Upper lobe of left lung (tissue), 4 donors: Measurements from ENCODE around the gene TASL.

Experiments used
- POLR2A ChIP-seq, 4 donors: fragments of 450-650 bp; IDR thresholded peaks; one replicate each; pipeline ENCODE4 v1.5.1; 2016 to 2017; ENCODE audit warnings: antibody characterized with exemption in 4 of 4, mild to moderate bottlenecking in 2 of 4
- TF ChIP-seq, protein P1 (sequence below), 6 experiments: fragments of 450-650 bp in 4 of 6; fragments of 200-600 bp in 2 of 6; sonication (generic) in 2 of 6; IDR thresholded peaks; one replicate each; pipeline ENCODE4 v1.5.1; 2016 to 2019; ENCODE audit warnings: antibody characterized with exemption in 6 of 6

DNA sequence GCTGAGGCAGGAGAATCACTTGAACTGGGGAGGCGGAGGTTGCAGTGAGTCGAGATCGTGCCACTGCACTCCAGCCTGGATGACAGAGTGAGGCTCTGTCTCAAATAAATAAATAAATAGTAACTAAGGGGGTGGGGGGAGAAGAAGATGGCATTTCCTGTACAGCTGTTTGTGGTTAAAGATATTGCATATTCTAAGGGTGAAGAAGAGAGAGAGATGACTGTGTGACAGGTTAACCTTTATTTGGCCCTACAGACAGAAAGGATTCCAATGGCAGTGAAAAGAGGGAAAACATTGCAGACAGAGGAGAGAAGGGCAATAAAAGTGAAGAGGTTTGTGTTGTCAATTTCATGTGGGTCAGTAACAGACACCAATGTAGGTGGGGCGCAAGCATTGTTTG lies 9.4 kb downstream of the TASL start:
- TF ChIP-seq, protein P1, sequence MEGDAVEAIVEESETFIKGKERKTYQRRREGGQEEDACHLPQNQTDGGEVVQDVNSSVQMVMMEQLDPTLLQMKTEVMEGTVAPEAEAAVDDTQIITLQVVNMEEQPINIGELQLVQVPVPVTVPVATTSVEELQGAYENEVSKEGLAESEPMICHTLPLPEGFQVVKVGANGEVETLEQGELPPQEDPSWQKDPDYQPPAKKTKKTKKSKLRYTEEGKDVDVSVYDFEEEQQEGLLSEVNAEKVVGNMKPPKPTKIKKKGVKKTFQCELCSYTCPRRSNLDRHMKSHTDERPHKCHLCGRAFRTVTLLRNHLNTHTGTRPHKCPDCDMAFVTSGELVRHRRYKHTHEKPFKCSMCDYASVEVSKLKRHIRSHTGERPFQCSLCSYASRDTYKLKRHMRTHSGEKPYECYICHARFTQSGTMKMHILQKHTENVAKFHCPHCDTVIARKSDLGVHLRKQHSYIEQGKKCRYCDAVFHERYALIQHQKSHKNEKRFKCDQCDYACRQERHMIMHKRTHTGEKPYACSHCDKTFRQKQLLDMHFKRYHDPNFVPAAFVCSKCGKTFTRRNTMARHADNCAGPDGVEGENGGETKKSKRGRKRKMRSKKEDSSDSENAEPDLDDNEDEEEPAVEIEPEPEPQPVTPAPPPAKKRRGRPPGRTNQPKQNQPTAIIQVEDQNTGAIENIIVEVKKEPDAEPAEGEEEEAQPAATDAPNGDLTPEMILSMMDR (IDR thresholded peaks at IDR 0.05), result no peak
- TF ChIP-seq POLR2A (IDR thresholded peaks at IDR 0.05), result no peak
